Skeletal muscle tissue (tissue), 4 donors: Measurements from ENCODE around the gene ARHGEF38. TPM values are rescaled to one million over a fixed set of nuclear protein-coding genes. Genes with fewer than 3 reads are reported as not detected.

Experiments
- H3K27ac ChIP-seq: one replicate; pipeline ENCODE4 v1.7.0; 2013; ENCODE audit warnings: mild to moderate bottlenecking, low read depth, low read length, inconsistent platforms
- H3K27me3 ChIP-seq, 3 donors: one replicate each; pipeline ENCODE4 v1.7.0; 2013; ENCODE audit warnings: low read length in 3 of 3; ENCODE audit not compliant: control insufficient read depth in 3 of 3, insufficient read depth in 3 of 3
- H3K36me3 ChIP-seq, 3 donors: one replicate each; pipeline ENCODE4 v1.7.0; 2013; ENCODE audit warnings: low read length in 3 of 3; ENCODE audit not compliant: control insufficient read depth in 3 of 3, insufficient read depth in 3 of 3
- H3K4me1 ChIP-seq, 3 donors: one replicate each; pipeline ENCODE4 v1.7.0; 2013; ENCODE audit warnings: low read length in 3 of 3, mild to moderate bottlenecking in 3 of 3; ENCODE audit not compliant: control insufficient read depth in 3 of 3, insufficient read depth in 3 of 3
- H3K4me3 ChIP-seq, 3 donors: one replicate each; pipeline ENCODE4 v1.7.0; 2013; ENCODE audit warnings: low read length in 3 of 3
- H3K9ac ChIP-seq, 3 donors: one replicate each; pipeline ENCODE4 v1.7.0; 2013; ENCODE audit warnings: low read length in 3 of 3, mild to moderate bottlenecking in 3 of 3, moderate library complexity in 2 of 3, low read depth in 1 of 3
- H3K9me3 ChIP-seq, 3 donors: one replicate each; pipeline ENCODE4 v1.7.0; 2013; ENCODE audit warnings: low read length in 3 of 3; ENCODE audit not compliant: control insufficient read depth in 3 of 3
- total RNA-seq: library from RNA; depleted of rRNA; stranded (reverse); fragments of >200 nt; gene quantifications from one replicate; pipeline ENCODE4 v1.2.3, GENCODE V29; 2014
- donor health status: Osteomylitis.

Gene ARHGEF38
- total RNA-seq, 1 donor from 2014 or later = not detected

DNA sequence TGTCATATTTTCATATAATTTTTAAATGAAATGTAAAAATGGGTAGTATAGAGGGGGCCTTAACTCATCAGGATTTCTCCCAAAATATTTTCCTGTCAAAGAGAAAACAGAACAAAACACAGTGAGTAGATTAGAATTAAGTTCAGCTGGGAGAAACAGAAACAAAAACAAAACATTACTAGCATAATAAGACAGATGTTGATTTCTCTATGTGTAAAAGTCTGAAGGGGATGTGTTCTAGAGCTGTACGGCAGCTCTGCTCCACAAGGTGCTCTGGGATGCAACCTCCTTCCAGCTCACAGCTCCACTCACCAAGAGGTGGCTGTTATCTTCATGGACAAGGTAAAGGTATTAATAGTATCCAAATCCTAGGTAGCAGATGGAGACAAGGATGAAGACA lies 72.8 kb downstream of the ARHGEF38 start:
- Histone ChIP-seq H3K9me3 (no peaks in the 10 kb centered on the region), H3K9ac (no peak overlapping the region), H3K36me3 (no peaks in the 10 kb centered on the region), H3K27me3 (no peaks in the 10 kb centered on the region), H3K27ac (no peak overlapping the region), H3K4me1 (peaks cover 8 to 30% (median 18%) of the 10 kb centered on the region in 3 donors), H3K4me3 (no peak overlapping the region)

DNA sequence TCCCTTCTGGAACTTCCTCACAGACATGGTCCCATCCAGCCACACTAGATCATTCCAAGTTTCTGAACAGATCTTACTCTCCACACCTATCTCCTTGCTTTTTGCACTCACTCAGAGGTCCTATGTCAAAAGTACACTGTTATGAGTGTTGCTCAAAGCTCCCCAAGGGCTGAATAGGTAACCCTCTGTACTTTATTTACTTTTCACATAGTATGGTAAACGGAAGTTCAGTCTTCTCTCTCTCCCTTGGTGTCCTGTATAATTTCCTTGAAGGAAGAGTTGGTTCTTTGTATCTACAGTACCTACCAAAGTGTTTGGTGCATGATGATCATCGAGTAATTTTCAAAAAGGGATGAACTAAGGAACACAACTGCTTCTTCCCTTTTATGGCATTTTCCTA lies 74.4 kb downstream of the ARHGEF38 start:
- Histone ChIP-seq H3K9ac (no peak overlapping the region), H3K27ac (no peak overlapping the region), H3K36me3 (no peaks in the 10 kb centered on the region), H3K9me3 (no peaks in the 10 kb centered on the region), H3K27me3 (no peaks in the 10 kb centered on the region), H3K4me3 (no peak overlapping the region), H3K4me1 (peaks cover 8 to 26% (median 15%) of the 10 kb centered on the region in 3 donors)

DNA sequence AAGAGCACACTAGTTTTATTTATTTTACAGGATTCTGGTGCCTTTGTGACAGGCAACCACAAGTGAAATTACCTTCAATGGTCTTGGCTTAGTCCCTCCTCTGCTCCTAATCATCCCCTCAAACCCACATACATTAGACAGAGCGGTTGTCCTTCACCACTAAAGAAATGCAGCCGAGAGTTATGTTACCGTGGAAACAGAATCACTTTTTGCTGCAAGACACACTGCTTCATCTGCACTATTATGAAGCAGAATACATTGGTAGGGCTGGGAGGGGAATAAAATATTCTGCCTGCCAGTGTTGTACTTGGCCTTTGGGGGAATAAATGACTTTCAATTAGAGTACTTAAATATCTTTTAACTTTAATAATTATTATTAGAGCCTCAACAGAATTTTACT lies 75.2 kb downstream of the ARHGEF38 start:
- Histone ChIP-seq H3K27me3 (no peaks in the 10 kb centered on the region), H3K4me1 (peaks cover 8 to 18% (median 13%) of the 10 kb centered on the region in 3 donors), H3K27ac (no peak overlapping the region), H3K36me3 (no peaks in the 10 kb centered on the region), H3K4me3 (no peak overlapping the region), H3K9ac (no peak overlapping the region), H3K9me3 (no peaks in the 10 kb centered on the region)

DNA sequence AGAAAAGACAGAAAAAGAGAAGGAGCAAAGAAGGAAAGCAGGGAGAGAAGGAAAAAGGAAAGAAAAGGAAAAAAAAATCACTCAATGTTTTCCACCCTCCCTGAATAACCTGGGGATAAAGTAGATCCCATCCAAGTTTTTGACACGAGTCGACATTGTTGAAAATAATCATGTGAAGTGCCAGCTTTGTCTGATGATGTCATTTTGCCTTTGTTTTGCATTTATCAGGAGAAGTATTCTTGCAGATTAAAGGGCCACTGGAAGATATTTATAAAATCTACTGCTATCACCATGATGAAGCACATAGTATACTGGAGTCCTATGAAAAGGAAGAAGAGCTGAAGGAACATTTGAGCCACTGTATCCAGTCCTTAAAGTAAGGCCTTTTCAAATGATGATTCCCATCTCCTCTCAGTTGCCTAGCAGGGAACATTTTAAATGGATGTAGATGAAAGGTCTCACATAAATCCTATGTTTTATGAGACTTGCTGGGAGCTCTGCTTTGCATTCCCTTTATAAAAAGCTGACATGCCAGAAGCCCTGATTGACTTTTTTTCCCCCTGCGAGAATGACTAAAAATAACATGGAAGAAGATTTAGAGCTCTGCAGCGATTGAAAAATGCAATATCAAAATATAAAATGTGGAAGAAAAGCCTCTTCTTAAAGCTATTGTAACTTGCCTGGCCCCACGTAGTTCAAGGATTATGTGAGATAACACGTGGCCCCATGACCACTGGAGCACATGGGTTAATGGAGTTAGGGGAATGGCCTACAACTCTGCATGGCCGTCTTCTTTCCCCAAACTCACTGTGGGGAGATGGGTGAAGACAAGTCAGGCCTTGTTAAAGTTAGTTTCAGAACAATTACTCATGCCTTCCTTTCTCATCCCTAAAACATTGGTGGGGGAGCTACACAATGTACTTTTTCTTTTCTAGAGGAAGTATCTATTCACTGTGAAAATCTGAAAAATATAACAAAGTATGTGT lies 78.5 kb downstream of the ARHGEF38 start:
- Histone ChIP-seq H3K4me1 (no peaks in the 10 kb centered on the region), H3K9ac (no peak overlapping the region), H3K4me3 (no peak overlapping the region), H3K27ac (no peak overlapping the region), H3K9me3 (no peaks in the 10 kb centered on the region), H3K36me3 (no peaks in the 10 kb centered on the region), H3K27me3 (no peaks in the 10 kb centered on the region)

DNA sequence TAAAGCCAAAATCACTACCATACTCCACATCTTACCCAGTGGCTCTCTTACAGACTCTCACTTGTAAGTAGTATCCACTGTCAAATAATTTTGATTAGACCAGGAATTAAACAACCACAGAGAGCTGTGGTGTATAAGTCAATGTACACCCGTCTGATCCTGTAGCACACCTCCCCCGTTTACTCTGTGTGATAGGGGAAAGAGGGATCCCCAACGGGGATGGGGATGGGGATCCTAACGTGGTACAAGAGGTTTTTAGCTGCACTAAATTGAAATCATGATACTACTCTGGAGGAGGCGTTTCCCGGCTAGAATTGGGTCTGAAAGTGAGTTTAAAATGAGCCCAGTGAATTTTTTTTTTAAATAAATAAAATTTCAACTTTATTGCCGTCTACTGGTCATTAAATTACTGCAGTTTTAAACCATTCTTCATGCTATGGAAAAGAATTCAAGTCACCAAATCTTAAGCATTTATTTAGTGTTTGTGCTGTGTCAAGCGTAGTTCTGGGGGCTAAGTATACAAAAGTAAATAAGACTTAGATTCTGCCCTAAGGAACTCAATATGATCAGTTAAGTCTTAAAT lies 79.5 kb downstream of the ARHGEF38 start:
- Histone ChIP-seq H3K27me3 (no peaks in the 10 kb centered on the region), H3K27ac (no peak overlapping the region), H3K36me3 (no peaks in the 10 kb centered on the region), H3K9me3 (no peaks in the 10 kb centered on the region), H3K9ac (no peak overlapping the region), H3K4me3 (no peak overlapping the region), H3K4me1 (no peaks in the 10 kb centered on the region)

DNA sequence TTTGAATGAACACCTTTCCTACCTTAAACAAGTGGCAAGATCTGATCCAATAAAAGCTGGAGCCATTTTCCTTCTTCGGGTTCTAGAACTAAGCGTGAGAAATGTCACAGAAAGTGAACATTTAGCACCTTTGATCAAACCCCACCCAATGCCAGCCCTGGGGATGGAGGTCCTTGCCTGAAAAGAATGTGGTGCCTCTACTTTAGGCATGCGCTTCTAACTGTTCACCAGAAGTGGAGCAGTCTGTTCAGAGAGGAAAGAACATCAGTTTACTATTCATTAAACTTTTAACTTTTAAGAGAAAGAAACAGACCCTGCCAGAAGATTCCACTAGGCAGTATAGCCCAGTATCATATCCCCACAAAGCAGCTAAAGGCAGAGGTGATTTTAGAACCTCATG lies 80.2 kb downstream of the ARHGEF38 start:
- H3K4me3 ChIP-seq = no peak overlapping the region
- no peak overlapping the region for H3K9ac ChIP-seq
- no peaks in the 10 kb centered on the region for H3K36me3 ChIP-seq
- H3K27me3 ChIP-seq = no peaks in the 10 kb centered on the region
- no peaks in the 10 kb centered on the region for H3K9me3 ChIP-seq
- peaks cover 0 to 4% (median 3%) of the 10 kb centered on the region in 3 donors for H3K4me1 ChIP-seq
- no peak overlapping the region for H3K27ac ChIP-seq

DNA sequence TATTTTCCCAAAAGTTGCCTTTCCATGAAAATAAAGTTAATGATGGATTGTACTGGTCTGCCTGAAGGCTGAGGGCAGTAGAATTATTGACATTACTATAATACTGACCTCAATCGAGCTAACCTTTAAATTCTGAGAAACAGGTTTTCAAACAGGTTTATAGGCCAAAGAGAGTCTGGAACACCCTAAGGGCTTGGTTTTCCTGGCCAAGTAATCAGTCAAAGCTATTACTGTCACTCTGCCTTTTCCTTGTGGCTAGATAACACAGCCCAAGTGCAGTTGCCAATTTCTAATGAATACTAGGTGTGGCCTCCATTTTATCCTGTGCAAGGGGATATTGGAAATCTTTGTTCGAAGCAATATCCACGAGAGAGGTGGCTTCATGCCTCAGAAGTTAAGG lies 80.8 kb downstream of the ARHGEF38 start:
- no peak overlapping the region for H3K9ac ChIP-seq
- no peaks in the 10 kb centered on the region for H3K36me3 ChIP-seq
- no peaks in the 10 kb centered on the region for H3K9me3 ChIP-seq
- no peak overlapping the region for H3K4me3 ChIP-seq
- no peaks in the 10 kb centered on the region for H3K27me3 ChIP-seq
- H3K4me1 ChIP-seq = peaks cover 0 to 8% (median 6%) of the 10 kb centered on the region in 3 donors
- H3K27ac ChIP-seq = no peak overlapping the region

DNA sequence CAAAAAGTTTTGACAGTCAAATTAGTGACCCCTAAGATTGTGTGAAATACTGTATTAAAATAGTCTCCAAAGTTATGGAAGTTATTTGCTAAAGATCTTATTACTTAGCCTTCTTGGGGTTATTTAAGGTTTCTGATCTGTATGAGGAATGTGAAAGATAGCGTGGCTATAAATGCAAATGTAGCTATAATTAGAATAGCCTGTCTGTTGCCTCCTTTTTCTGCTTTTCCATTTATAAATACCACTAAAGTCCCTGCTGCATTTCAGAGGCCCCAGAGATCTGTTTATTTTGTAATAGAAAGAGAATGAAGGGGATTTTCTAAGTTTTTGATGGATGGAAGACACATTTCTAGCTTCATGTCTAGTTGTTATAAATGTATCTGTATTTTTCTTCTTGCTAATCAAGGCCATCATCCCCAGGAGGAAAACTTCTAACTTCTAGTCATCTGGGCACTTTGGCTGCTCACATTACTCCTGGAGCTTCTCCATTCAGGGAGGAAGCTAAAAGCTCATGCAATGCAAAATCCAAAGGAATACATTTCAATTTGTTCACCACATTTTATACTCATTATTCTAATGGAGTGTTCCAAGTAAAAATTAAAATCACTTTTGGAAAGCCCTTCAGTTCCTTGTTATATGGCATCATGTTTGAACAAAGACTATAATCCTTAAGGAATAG lies 82.1 kb downstream of the ARHGEF38 start:
- Histone ChIP-seq H3K4me3 (no peak overlapping the region), H3K36me3 (no peaks in the 10 kb centered on the region), H3K9ac (no peak overlapping the region), H3K27ac (no peak overlapping the region), H3K9me3 (no peaks in the 10 kb centered on the region), H3K4me1 (peaks cover 0 to 8% (median 6%) of the 10 kb centered on the region in 3 donors), H3K27me3 (no peaks in the 10 kb centered on the region)

DNA sequence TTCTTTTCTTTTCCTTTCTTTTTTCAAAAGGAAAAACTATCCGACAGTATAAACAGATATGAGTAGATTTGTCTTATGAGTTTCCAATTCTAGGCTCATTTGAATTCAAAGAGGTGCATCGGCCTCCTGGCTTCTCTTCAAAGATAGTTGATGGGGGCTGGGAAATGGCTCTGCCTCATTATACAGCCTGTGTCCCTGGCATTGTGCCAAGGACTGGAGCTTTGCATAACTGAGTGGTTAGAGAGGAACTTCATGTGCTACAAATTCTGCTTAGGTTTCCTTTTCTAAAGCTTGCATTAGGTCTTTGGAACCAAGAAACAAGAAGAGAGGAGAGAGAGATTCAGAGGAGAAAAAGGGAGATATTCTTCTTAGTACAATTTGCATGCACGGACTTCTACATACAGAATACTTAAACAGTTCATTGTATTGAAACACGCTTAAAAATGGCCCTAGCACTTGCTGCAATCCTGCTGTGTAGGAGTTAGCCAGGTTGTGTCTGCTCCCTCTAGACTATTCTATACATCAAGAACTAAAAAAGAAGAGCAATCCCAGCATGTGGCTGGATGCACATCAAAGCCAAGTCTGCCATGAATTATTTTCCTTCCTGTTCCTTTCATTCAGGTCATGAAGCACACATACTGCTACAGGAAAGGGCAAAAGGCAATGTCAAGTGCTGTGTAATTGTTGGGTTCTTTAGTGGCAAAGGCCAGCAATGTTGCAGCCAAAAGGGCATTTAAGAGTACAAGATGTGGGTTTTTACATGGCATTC lies 85.2 kb downstream of the ARHGEF38 start:
- Histone ChIP-seq H3K4me1 (peaks cover 0 to 8% (median 6%) of the 10 kb centered on the region in 3 donors), H3K9me3 (no peaks in the 10 kb centered on the region), H3K4me3 (no peak overlapping the region), H3K36me3 (no peaks in the 10 kb centered on the region), H3K9ac (no peak overlapping the region), H3K27ac (no peak overlapping the region), H3K27me3 (no peaks in the 10 kb centered on the region)
